Measurements from ENCODE around the gene SLC22A12.
"Not testable (repeated sequence)": the region's sequence is repeated elsewhere in the genome, so short reads cannot be mapped to it uniquely, and the experiment has no call there.

The SLC22A12 gene

DNA sequence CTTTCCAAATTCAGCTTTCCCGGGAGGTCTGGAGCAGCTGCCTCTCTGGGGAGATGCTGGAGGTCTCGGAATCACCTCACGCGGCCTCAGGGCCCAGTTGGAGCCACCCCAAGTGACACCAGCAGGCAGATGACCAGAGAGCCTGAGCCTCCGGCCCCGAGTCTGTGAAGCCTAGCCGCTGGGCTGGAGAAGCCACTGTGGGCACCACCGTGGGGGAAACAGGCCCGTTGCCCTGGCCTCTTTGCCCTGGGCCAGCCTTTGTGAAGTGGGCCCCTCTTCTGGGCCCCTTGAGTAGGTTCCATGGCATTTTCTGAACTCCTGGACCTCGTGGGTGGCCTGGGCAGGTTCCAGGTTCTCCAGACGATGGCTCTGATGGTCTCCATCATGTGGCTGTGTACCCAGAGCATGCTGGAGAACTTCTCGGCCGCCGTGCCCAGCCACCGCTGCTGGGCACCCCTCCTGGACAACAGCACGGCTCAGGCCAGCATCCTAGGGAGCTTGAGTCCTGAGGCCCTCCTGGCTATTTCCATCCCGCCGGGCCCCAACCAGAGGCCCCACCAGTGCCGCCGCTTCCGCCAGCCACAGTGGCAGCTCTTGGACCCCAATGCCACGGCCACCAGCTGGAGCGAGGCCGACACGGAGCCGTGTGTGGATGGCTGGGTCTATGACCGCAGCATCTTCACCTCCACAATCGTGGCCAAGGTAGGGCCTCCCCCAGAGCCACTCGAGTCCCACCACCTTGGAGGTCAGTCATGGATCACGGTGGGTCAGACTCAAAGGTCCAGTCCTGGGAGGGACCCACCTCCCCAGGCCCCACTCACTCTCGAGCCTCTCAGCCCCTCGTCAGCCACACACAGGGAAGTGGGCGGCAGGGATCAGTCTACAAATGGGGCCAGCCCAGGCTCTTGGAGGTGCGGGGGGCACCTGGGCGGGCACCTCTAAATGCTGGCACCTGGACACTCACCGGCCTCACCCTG, 525 bp downstream of the SLC22A12 start:
- no peak for DNase-seq

DNA sequence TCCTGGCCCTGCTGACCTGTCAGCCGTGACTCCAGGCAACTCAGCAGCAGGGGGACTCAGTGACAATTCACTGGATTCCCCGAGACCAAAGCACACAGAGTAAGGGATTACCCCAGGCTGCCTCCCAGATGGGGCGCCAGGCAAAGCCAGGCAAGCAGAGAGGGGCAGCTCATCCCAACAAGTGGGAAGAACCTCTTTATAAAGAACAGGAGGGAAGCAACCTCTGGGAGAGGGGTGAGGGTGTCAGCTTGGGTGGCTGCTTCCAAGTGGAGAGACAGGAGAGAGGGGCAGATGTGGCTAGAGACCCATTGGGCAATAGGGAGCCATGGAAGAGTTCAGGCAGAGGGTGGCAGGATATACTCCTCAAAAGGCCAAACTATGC, 1.2 kb downstream of the SLC22A12 start:
- DNase-seq: no peak

DNA sequence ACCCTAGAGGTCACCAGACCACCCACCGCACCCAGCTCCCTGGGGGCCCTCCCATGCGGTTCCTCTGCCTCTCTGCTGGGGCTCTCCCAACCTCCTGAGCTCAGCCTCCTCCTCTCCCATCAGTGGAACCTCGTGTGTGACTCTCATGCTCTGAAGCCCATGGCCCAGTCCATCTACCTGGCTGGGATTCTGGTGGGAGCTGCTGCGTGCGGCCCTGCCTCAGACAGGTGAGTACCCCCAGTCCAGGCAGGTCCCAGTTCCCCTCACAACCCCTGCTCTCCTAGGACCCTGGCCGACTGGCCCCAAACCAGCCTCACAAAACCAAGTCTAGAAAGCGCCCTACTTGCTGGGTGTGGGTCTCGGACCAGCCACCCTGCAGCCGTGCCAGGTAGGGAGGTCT, 1.6 kb downstream of the SLC22A12 start:
- no peak for DNase-seq

DNA sequence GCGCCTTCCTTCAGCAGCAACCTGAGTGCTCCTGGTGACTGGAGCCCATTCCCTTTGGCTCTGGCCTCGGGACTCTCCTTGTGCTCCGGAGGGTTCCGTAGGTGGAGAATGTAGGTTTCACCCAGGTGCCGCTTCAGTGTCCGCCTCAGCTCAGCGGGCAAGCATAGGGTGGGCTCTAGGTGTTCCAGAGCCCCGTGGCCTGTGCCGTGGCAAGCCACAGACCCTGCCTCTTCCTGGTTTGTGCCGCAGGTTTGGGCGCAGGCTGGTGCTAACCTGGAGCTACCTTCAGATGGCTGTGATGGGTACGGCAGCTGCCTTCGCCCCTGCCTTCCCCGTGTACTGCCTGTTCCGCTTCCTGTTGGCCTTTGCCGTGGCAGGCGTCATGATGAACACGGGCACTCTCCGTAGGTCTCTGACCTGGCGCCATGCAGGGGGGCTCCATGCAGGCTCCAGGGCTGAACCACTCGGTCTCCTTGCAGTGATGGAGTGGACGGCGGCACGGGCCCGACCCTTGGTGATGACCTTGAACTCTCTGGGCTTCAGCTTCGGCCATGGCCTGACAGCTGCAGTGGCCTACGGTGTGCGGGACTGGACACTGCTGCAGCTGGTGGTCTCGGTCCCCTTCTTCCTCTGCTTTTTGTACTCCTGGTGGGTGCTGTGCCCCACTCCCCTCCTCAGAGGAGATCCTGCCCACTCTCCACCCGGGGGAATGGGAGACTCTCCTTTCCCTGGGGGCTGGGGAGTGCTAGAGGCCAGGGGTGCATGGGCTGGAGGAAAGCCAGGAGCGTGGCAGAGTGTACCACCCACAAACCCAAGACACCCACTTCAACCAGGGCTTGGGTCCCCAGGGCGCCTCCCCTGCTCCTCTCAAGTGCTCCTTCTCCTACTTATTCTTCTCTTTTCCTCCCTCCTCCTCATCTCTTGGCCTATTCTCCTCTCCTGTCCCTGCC, 2.4 kb downstream of the SLC22A12 start:
- DNase-seq: no peak

DNA sequence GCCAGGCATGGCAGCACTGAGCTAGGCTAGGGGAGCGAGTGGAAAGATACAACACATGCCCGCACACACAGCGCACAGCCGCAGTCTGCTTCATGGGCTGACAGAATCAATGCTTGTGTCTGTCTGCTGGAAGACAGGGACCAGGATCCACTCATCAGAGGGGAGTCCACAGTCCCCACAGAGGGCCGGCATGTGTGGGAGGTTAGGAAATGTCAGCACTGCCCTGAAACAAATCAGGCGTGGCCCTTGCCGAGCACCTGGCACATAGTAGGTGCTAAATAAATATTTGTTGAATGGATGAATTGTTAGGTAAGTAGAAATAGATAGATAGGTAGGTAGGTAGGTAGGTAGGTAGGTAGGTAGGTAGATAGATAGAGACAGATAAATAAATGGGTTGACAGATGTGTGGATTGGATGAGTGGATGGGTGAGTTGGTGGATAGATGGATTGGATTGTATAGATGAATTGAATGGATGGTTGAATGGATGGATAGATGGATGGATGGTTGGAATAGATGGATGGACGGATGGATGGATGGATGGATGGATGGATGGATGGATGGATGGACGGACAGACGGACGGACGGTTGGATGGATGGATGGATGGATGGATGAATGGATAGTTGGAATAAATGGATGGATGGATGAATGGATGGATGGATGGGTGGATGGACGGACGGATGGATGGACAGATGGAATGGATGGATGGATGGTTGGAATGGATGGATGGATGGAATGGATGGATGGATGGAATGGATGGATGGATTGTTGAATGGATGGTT, 3.3 kb downstream of the SLC22A12 start:
- DNase-seq: no peak

DNA sequence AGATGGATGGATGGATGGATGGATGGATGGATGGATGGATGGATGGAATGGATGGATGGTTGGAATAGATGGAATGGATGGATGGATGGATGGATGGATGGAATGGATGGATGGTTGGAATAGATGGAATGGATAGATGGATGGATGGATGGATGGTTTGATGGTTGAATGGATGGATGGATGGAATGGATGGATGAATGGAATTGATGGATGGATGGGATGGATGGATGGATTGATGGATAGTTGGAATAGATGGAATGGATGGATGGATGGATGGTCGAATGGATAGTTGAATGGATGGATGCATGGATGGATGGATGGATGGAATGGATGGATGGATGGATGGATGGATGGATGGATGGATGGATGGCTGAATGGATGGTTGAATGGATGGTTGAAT, 4.9 kb downstream of the SLC22A12 start:
- DNase-seq: not testable (repeated sequence)

DNA sequence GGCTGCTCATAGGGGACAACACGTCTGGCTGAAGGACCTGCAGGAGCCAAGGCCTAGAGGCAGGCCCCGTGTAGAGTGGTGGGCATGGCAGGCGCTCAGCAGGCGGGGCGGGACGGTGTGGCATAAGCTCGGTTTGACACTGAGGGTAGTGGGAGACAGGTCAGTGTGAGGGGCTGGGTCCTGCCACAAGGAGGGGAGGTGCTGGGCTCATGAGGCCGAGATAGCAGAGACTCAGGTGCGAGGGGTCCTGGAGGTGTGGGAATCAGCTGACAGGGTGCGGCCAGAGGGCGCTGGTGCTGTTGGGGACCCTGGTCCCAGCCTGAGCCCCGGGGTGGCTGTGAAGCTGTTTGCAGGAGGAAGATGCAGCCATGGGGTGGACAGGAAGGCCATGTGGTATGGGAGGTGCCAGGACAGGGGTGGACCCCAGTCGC, 6.7 kb downstream of the SLC22A12 start:
- DNase-seq: no peak

DNA sequence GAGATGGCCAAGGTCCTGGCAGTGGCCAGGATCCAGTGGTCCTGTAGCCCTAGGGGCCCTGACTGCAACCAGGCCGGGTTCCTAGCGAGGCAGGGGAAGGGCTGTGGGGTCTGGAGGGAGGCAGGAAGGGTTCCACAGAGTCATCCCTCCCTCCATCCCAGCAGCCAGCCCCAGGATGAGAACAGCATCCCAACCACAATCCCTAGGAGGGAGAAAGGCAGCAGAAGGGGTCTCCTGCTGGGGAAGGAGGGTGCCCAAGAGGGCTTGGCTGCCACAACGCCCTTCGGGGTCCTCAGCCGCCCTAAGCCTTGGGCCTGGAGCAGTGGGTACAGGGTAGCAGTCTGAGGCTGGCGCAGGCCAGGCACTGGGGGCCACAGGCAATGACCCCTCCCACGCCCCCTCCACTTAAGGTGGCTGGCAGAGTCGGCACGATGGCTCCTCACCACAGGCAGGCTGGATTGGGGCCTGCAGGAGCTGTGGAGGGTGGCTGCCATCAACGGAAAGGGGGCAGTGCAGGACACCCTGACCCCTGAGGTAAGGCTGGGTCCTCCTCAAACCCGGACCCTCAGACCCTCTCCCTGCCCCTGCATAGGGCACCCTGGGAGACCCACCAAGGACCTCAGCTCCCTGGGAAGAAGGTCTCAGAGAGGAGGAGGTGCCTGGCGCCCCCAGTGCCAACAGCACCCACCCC, 7.2 kb downstream of the SLC22A12 start:
- DNase-seq: no peak

DNA sequence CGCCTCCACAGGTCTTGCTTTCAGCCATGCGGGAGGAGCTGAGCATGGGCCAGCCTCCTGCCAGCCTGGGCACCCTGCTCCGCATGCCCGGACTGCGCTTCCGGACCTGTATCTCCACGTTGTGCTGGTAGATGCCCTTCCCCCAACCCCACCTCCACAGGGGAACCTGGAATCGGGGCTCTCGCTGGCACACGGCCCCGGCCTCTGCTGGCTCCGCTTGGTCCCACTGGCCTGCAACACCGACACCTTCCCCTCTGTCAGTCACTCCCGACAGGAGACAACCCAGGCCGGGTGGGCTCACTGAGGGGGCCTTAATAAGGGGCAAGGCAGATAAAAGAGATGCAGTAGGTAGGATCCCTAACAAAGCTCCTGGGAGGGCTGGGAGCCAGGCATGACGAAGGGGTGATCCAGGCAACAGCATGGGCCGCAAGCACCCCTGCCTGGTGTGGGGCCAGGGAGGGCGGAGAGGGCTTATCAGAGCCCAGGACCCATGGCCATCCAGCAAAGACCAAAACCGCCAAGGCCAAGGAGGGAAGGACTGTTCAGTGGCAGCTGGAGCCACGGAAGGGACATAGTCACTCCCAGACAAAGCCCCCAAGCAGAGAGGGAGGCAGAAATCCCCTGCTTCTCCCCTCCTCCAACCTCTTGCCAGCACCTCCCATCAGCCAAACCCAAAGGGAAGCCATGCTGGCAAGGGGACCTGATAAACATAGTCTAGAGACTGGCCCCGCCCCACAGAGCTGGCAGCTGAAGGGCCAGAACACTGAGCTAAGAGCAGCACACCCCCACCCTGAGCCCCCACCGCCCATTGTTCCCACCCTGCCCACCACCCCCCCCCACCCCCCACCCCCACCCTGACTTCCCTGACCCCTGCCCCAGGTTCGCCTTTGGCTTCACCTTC, 8.0 kb downstream of the SLC22A12 start:
- no peak for DNase-seq

DNA sequence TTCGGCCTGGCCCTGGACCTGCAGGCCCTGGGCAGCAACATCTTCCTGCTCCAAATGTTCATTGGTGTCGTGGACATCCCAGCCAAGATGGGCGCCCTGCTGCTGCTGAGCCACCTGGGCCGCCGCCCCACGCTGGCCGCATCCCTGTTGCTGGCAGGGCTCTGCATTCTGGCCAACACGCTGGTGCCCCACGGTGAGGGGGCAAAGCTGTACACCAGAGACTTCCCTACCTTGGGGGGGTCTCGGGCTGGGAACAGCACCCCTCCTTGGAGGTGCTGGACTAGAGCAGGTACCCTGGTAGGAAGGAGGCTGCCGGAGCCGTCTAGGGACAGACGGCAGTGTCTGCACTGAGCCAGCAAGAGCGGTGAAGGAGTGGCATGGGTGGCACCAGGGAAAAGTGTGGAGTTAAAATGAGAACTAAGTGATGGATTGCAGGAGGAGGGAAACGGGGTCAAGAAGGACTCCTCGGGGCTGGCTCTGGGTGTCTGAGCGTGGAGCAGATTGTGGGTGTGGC, 8.7 kb downstream of the SLC22A12 start:
- DNase-seq: no peak

DNA sequence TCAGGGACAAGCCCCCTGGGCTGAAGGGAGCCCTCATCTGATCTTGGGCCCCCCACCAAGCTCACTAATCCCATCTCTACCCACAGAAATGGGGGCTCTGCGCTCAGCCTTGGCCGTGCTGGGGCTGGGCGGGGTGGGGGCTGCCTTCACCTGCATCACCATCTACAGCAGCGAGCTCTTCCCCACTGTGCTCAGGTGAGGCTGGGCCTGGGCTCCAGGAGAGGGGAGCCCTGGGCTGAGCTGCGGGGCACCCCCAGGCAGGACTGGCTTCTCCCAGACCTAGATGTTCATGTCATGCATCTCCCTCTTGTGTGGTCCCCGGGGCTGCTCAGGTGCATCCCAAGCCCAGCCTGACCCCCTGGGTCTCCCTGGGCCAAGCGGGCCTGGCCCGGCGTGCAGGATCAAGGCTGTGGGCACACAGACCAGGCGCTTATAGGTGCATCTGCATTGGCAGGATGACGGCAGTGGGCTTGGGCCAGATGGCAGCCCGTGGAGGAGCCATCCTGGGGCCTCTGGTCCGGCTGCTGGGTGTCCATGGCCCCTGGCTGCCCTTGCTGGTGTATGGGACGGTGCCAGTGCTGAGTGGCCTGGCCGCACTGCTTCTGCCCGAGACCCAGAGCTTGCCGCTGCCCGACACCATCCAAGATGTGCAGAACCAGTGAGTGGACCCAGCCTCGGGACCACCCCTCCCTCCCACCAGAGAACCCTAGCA, 9.4 kb downstream of the SLC22A12 start:
- no peak for DNase-seq

DNA sequence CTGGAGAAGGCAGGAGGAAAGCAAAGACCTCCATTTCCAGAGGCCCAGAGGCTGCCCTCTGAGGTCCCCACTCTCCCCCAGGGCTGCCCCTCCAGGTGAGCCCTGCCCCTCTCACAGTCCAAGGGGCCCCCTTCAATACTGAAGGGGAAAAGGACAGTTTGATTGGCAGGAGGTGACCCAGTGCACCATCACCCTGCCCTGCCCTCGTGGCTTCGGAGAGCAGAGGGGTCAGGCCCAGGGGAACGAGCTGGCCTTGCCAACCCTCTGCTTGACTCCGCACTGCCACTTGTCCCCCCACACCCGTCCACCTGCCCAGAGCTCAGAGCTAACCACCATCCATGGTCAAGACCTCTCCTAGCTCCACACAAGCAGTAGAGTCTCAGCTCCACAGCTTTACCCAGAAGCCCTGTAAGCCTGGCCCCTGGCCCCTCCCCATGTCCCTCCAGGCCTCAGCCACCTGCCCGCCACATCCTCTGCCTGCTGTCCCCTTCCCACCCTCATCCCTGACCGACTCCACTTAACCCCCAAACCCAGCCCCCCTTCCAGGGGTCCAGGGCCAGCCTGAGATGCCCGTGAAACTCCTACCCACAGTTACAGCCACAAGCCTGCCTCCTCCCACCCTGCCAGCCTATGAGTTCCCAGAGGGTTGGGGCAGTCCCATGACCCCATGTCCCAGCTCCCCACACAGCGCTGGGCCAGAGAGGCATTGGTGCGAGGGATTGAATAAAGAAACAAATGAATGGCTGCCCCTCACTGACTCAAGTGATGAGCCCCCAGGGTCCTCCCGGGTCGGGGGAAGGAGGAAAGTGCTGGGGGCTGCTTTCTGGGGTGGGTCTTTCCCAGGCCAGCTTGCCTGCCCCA, 10.8 kb downstream of the SLC22A12 start:
- DNase-seq: no peak

DNA sequence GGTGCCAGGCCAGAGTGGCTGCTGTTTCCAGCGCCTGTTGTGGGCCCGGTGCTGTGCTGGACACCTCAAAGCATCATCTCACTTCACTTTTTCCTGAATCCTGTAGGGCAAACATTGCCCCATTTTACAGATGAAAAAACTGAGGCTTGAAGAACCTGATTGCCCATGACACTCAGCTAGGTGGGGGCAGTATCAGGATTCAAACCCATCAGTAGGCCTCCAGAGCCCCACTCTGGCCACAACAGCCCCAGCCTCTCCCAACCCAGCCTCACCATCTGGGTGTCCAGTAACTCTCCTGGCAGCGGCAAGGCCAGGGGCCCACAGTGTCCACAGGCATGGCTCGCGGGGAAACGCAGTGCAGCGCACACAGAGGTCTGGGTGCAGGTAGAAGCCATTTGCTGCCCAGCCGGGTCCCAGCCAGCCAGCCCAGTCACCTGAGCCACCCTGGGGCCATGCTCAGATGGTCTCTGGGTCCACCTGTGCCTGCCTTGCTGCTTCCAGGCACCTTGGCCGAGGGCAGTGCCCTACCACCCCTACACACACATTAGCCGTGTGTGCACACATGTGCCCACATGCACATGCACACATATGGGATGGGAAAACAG, 11.5 kb downstream of the SLC22A12 start:
- DNase-seq: no peak

DNA sequence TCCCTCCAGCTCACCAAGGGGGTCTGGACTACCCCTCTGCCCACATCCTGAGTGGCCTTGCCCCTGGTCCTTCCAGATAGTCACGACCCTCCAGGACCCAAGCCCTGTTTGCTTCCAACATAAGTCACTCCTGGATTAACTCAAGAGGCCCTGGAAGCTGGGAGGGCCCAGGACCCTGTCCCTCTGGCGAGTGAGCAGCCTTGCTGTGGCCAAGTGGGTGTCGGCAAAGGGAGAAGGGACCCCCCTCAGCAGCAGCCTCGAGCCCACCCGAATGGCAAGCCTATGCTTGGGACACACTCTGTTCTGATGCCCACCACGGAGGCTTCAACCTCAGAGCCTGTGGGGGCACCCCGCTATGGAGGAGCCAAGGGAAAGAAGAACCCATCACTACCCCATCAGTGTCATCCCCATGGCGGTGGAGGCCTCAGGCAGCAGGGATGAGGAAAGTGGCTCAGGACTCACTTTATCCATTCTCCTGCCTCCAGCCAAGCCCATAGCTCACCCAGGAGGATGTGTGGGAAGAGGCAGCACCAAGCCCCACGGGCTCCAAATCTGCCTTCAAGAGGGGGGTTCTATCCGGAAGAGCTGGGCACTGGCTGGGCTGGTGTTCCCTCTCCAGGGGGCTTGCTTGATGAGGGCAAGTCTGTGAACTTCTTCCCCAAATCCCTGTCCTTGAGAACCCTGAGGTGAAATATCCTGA, 12.5 kb downstream of the SLC22A12 start:
- no peak for DNase-seq

DNA sequence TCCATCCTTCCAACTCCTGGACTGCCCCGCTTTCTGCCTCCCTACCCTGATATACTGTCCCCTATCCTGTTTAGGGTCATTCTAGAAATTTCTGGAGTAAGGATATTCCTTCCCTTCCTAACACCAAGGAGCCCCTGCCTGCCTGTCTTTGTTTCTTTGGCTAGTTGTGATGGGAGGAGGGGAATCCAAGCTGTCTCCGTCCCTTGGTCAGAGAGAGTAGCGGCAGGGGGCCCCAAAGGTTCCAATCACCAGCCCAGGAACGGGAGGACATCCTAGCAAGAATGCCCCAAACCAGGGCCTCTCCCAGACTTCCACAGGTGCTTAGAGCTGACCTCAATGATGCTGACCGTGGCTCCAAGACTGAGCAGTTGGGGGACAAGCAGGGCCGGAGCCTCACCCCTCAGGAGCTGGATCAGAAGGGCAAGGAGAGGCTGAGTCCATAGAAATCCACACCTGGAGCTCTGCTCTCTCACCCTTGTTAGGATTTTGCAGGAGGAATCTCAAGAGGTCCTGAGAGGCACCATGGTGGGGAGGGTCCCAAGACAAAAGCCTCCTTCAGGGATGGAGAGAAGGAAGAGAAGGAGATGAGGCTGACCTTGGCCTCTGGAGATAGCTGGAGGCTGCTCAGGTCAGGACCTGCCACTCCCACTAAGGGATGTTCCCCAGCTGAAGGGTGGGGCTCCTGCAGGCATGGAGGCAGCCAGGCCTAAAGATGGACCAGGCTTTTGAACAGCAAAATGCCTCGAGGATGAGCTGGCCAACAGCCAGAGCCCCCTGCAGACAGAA, 13.6 kb downstream of the SLC22A12 start:
- no peak for DNase-seq

DNA sequence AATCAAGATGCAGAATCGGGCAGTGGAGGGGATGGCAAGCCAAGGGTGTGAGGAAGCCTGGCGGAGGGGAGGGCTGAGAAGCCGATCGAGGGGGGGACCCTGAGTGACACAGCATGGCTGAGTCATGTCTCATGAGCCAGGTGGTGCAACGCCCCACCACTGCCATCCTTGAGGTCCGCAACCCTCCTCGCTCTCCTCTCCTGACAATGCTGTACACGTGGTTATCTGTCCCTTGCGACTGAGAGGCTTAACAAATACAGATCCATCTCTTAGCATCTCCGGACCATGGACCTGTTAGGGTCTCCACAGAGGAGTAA, 14.2 kb downstream of the SLC22A12 start:
- DNase-seq: no peak

Measured in CD4-positive, alpha-beta T cell treated with Interleukin-1 beta for 1 hour (primary cell).